Left kidney (tissue), 2 donors: Measurements from ENCODE around the gene MAFF. TPM values are rescaled to one million over a fixed set of nuclear protein-coding genes. Genes with fewer than 3 reads are reported as not detected.

Source experiments
- DNase-seq: peaks from one replicate; pipeline ENCODE4 v3.0.0-alpha.2; 2013
- polyA plus RNA-seq: library from polyadenylated mRNA; unstranded; fragments of 120-200 nt; gene quantifications from one replicate; pipeline ENCODE4 v1.2.1, GENCODE V29; 2013; ENCODE audit not compliant: insufficient read length

The MAFF gene
- polyA plus RNA-seq, 1 donor, result 2.2 TPM

- DNase-seq, result no peak
These were observed 44.4 kb downstream of the MAFF start for GRCh38 chr22:38246046-38246658.

- DNase-seq, result no peak
These were observed 44.9 kb downstream of the MAFF start for GRCh38 chr22:38246692-38247091.

DNA sequence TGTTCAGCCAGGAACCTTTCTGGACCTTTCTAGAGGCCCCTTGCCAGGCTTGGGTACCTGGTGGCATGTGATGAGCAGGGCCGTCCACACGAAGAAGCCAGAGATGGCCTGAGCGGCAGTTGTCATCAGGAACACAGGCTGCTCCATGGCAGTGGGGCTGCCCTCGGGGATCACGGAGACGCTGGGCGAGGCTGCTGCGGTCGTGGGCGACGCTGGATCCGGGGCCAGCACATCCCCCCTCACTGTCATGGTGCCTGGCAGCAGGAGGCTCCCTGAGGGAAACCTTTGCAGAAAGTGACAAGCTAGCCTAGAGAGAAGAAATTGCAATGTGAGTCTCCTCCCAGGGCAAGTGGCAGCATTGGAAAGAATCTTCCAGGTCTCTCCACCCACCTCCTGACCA, 45.9 kb downstream of the MAFF start:
- DNase-seq, result no peak

DNA sequence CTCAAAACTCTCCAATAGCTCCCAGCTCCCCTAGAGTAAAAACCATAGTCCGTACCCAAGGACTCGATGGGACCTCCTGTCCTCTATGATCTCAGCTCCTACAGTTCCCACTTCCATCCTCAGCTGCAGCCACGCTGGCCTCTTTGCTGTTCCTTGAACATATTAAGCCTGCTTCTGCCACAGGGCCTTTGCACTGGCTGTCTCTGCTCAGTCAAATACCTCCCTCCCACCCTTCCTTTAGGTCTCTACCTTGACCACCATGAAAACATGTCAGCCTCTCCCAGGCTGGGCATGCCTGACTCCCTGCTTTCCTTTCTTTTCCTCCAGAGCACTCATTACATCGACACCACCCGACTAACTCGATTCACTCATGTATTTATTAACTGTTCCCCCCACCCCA, 46.5 kb downstream of the MAFF start:
- no peak for DNase-seq

DNA sequence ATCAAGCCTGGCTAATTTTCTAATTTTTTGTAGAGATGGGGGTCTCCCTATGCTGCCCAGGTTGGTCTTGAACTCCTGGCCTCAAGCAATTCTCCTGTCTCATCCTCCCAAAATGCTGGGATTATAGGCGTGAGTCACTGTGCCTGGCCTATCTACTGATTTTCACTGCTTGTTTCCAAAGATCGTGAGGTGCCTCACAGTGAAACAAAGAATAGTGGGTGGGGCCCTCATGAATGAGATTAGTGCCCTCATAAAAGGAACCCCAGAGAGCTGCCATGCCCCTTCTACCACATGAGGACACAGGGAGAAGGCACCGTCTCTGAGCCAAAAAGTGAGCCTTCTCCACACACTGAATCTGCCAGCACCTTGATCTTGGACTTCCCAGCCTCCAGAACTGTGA, 47.5 kb downstream of the MAFF start:
- no peak for DNase-seq

GRCh38 chr22:38249803-38250642, 48.2 kb downstream of the MAFF start:
- DNase-seq, result no peak

DNA sequence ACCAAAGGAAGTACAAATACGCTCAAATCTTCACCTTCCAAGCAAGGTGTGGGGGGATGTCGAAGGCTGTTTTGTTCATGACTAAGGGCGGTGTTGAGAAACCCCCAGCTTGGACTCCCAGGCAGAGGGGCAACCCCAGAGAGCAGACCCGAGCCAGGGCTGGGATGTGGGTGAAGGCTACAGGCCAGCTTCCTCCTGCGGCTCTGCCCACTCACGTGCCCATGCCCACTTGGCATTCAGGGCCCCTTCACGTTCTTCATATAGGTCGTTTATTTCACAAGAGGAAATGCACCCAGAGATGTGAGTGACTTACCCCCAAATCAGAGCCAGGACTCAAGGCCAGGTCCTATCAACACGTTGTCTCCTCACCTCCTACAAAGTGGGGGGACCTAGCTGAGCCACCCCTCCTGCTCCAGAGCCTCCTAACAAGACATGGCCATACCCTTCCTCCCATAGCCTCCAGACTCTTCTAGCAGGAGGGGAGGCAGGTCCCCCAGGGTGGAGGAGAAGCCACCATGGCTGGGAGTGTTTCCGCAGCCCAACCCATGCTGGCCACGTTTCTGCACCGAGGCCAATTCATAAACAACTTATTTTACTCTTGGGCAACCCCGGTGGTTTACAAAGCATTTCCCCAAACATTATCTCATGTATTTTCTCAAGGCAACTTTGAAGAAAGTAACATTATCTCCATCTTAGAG, 49.0 kb downstream of the MAFF start:
- DNase-seq, result no peak

- DNase-seq, result no peak
These were observed 49.5 kb downstream of the MAFF start for GRCh38 chr22:38251341-38251692.

- no peak for DNase-seq
These were observed 53.9 kb downstream of the MAFF start for GRCh38 chr22:38255697-38256096.

DNA sequence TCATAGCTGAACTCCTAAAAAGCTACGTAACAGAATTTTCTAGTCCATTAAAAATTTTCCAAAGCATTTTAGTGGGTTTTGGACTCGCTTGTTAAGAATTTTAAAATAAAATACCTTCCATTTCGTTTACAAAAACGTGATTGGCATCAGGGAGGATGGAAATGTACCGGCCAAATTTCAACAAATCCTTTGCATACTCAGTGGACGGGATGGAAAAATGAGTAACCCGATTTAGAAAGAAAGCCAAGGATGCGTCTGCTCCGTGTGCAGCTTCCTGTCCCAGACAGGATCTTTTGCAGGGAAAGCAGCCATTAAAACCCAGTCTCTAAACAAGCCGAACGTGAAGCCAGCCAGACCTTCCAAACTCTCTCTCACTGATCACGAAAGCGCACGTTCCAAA, 55.4 kb downstream of the MAFF start:
- no peak for DNase-seq

DNA sequence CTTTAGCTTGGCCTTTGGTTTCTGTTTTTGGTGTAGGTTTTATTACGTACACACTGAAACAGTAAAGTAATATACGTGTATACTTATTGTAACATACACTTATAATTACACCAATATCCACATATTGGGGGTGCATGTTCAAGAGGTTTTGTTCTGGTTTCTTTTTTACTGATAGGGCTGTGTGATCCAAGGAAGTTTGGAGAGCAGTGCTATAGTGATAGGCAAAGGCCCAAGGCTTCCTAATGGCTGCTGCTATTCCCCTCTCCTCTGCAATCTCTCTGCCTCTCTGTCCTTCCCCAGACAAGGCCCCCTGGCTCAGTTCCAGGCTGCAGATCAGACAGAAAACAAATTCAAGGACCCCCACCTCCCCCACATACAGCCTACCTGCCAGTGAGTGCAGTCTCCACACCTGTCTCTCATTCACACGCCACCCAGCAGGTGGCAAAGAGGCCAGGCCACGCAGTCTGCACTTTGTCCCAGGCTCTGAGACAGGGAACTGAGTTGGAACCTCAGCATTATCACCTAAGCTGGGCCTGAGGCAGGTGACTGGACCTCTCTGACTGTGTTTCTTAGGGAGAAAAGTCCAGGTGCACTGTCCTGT, 56.0 kb downstream of the MAFF start:
- no peak for DNase-seq

GRCh38 chr22:38258895-38259294, 57.1 kb downstream of the MAFF start:
- no peak for DNase-seq

DNA sequence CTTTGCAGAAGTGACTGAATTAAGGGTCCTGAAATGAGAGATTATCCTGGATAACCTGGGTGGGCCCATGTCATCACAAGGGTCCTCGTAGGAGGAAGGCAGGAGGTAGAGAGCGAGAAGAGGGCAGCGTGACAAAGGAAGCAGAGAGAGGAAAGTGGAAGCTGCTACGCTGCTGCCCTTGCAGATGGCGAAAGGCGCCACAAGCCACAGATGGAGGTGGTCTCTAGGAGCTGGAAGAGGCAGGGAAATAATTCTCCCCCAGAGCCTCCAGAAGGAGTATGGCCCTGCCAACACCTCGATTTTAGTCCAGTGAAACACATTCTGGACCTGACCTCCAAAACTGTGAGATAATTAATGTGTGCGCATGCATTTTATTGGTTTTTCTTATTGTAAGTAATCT, 57.6 kb downstream of the MAFF start:
- no peak for DNase-seq

DNA sequence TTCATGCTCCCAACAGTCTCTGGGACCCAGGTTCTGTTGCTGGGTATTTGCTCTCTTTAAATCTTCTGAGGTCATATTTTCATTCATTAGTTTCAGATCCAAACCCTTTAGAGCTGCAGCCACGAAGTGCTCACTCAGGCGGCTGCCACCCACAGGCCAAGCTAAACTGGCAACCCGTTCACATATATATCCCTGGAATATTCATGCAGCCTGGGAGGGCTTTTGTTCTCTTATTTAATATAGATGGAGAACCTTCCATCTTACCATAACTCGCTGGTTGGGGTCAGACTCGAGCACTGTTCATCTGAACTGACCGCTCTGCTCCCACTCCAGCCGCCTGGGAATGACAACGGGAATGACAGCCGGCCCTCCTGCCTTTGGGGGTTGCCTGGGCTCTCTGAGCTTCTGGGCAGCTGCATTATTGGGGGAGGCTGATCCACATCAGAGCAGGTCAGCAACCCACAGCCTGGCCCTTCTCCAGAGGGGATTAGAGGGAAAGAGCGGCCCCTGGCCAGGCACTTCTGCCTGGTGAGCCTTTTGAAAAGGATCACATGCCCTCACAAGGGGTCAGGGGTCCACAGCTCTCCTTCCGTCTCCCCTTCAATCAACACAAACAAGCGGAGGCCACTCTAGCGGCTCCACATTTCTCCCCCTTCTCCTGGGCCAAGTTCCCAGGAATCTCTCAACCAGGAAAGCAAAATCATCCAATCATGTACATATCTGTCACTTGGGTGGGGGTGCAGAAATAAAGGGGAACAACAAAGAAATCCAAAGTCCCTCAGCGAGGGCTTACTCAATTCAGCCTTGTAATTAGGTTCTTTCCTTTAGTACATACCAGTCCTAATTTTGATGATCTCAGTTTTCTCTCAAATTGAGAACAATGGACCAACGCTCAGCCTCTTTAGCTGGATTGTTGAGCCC, 59.2 kb downstream of the MAFF start:
- no peak for DNase-seq

DNA sequence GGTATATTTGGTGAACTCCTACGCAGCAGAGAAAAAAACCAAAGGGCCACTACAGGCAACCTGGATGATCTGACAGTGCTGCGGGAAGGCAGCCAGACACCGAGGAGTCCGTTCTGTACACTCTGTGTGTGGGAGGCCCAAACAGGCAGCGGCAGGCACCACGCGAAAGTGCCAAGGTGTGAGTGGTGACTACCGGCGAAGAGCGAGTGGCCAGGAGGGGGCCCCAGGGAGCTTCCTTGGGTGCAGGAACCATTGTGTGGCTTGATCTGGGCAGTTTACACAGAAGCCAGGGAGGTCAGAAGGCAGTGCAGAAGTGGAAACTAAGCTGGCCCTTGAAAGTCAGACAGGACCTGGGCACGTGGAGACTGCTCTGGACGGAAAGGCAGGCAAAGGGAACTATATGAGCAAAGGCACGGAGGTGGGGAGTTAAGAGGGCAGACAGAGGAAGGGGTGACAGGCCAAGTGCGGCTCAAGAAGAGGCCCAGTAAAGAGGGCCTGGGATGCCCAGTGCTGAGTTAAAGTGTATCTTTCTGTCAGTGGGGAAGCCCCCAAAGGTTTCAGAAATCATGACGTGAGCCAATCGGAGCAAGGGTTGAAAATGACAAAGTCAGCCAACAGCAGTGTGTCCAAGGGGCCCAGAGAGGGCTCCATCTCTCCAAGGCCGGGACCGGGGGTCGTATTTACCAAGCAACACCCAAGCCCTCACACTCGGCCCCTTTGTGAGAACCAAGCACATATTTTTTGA, 60.4 kb downstream of the MAFF start:
- DNase-seq, result no peak

GRCh38 chr22:38264322-38264843, 62.6 kb downstream of the MAFF start:
- no peak for DNase-seq
